Naive B cell (primary cell): Measurements from ENCODE around the gene SAP30L. TPM values are rescaled to one million over a fixed set of nuclear protein-coding genes. Genes with fewer than 3 reads are reported as not detected.

Experiments
- ATAC-seq, 2 donors: fragments of 150-1000 bp; cut with Tn5 transposase; 2 replicates each; pipeline ENCODE4 v1.10.0; 2021; ENCODE audit warnings: low read depth in 2 of 2, mild to moderate bottlenecking in 2 of 2, moderate library complexity in 2 of 2
- DNase-seq: peaks from one replicate; pipeline ENCODE4 v3.0.0; 2022
- H3K27ac Mint-ChIP-seq, 6 donors: one replicate each; pipeline ENCODE4 v1.8.0; 2020 to 2022; ENCODE audit warnings: mild to moderate bottlenecking in 6 of 6, mixed read lengths in 6 of 6, moderate library complexity in 5 of 6, inconsistent platforms in 2 of 6
- H3K27me3 Mint-ChIP-seq, 3 donors: one replicate each; pipeline ENCODE4 v1.8.0; 2021 to 2022; ENCODE audit warnings: mixed read lengths in 3 of 3, mild to moderate bottlenecking in 1 of 3
- H3K36me3 Mint-ChIP-seq, 2 donors: one replicate each; pipeline ENCODE4 v1.8.0; 2020 to 2022; ENCODE audit warnings: mixed read lengths in 2 of 2, inconsistent platforms in 1 of 2, mild to moderate bottlenecking in 1 of 2
- H3K4me1 Mint-ChIP-seq, 3 donors: one replicate each; pipeline ENCODE4 v1.8.0; 2020 to 2022; ENCODE audit warnings: mixed read lengths in 3 of 3, inconsistent platforms in 1 of 3, mild to moderate bottlenecking in 1 of 3, moderate library complexity in 1 of 3
- H3K4me3 Mint-ChIP-seq, 8 donors: one replicate each; pipeline ENCODE4 v1.8.0; 2020 to 2022; ENCODE audit warnings: mild to moderate bottlenecking in 8 of 8, mixed read lengths in 8 of 8, moderate library complexity in 8 of 8, inconsistent platforms in 2 of 8
- H3K9me3 Mint-ChIP-seq, 7 donors: one replicate each; pipeline ENCODE4 v1.8.0; 2020 to 2022; ENCODE audit warnings: mixed read lengths in 7 of 7, mild to moderate bottlenecking in 5 of 7, inconsistent platforms in 2 of 7, moderate library complexity in 1 of 7
- polyA plus RNA-seq, 6 donors: library from polyadenylated mRNA; unstranded; fragments of 300-500 nt; fragmentation: Illumina TruSeq; gene quantifications; one replicate each; pipeline ENCODE4 v1.2.3, GENCODE V29; 2021; ENCODE audit warnings: low read depth in 6 of 6

SAP30L gene, protein sequence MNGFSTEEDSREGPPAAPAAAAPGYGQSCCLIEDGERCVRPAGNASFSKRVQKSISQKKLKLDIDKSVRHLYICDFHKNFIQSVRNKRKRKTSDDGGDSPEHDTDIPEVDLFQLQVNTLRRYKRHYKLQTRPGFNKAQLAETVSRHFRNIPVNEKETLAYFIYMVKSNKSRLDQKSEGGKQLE
- polyA plus RNA-seq, result 10 to 100 TPM; 16.0 to 57.8 (median 32.1) TPM

GRCh38 chr5:154445422-154446194, at the start of gene SAP30L:
TSS of gene SAP30L (plus strand) at chr5:154445997. CDS start at chr5:154446605, 608 bp downstream.
- Mint-ChIP-seq H3K27ac (peak within 1 kb of the TSS; percentile 90 to 98 (median 96)), H3K4me3 (peak within 1 kb of the TSS; percentile 96 to 100 (median 100)), H3K36me3 (peaks cover 14 to 24% of the 10 kb centered on the region in 2 donors), H3K27me3 (no peaks in the 10 kb centered on the region), H3K4me1 (peaks cover 44 to 54% (median 47%) of the 10 kb centered on the region in 3 donors), H3K9me3 (no peaks in the 10 kb centered on the region)
- peak; percentile 97 for DNase-seq
- peak; percentile 94 for ATAC-seq

- Mint-ChIP-seq H3K4me3 (no peak overlapping the region), H3K4me1 (peaks cover 18 to 22% (median 19%) of the 10 kb centered on the region in 3 donors), H3K9me3 (no peaks in the 10 kb centered on the region), H3K27ac (peak overlapping the region in 2 of 6 donors; percentile 54 to 60), H3K36me3 (peaks cover 7 to 16% of the 10 kb centered on the region in 2 donors), H3K27me3 (no peaks in the 10 kb centered on the region)
- DNase-seq (no peak), ATAC-seq (no peak)
Measured at GRCh38 chr5:154396128-154396527, 49.7 kb upstream of the SAP30L start.

DNA sequence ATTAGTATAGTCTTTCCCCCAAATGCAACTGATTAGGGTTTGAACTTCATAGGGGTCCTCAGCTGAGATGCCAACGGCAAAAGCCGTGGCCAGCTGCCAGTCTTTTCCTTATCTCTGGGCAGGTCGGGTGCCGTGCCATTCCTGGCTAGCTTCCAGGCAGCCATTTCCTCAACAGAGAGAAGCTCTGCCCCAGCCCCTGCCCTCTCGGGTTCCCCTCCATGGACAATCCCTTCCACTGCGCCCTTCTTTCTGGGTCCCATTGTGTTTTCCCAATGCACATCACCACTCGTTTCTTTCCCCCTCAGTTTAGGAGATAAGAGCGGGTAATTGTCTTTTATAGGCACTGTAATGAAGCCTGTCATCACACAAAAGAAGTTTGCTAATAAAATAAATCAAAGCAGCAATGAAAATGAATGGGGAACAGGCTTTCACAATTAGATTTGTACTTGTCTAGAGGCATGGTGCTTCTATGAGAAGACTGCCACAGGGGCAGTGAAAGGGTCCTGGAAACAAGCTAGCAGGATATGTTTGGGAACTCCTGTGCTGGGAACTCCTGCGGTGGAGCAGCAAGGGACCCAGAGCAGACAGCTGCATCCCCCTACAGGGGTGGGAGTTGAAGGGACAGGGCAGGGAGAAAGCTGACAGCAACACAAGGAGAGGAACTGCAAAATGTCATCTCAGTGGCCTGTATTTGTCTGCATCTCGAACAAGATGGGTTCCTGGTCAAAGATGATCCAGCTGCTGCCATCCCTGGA, 48.0 kb upstream of the SAP30L start:
- no peaks in the 10 kb centered on the region for H3K9me3 Mint-ChIP-seq
- no peak for DNase-seq
- no peak overlapping the region for H3K4me3 Mint-ChIP-seq
- no peaks in the 10 kb centered on the region for H3K27me3 Mint-ChIP-seq
- no peak for ATAC-seq
- H3K4me1 Mint-ChIP-seq, result peaks cover 14 to 22% (median 20%) of the 10 kb centered on the region in 3 donors
- H3K36me3 Mint-ChIP-seq, result peaks cover 0 to 9% of the 10 kb centered on the region in 2 donors
- peak overlapping the region in 2 of 6 donors; percentile 34 to 60 for H3K27ac Mint-ChIP-seq

DNA sequence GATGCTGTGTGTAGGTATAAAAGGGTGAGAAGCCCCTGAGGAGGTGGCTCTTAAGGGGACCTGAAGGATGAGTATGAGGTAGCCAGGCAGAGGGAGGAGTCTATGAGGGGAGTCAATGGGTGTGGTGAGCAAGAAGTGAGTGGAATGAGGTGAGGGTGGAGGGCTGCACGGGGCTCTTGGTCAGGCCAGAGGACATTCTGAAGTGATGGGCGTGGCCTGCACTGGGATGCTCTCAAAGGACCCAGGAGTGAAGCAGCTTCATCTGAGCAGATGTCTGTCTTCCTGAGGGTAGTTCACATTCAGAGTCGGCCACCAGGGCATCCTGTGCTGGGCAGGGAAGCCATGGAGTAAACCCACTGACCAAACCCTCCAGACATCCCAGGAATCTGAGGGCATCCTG, 45.1 kb upstream of the SAP30L start:
- peaks cover 13 to 22% (median 22%) of the 10 kb centered on the region in 3 donors for H3K4me1 Mint-ChIP-seq
- no peaks in the 10 kb centered on the region for H3K36me3 Mint-ChIP-seq
- DNase-seq, result no peak
- ATAC-seq, result no peak
- peak overlapping the region in 3 of 6 donors; percentile 22 to 57 (median 53) for H3K27ac Mint-ChIP-seq
- H3K9me3 Mint-ChIP-seq, result no peaks in the 10 kb centered on the region
- H3K4me3 Mint-ChIP-seq, result no peak overlapping the region
- no peaks in the 10 kb centered on the region for H3K27me3 Mint-ChIP-seq

- DNase-seq (no peak), ATAC-seq (no peak)
- Mint-ChIP-seq H3K27ac (no peak overlapping the region), H3K9me3 (no peaks in the 10 kb centered on the region), H3K4me1 (peaks cover 10 to 16% (median 16%) of the 10 kb centered on the region in 3 donors), H3K4me3 (no peak overlapping the region), H3K36me3 (no peaks in the 10 kb centered on the region), H3K27me3 (no peaks in the 10 kb centered on the region)
Measured at GRCh38 chr5:154401355-154401754, 44.4 kb upstream of the SAP30L start.

GRCh38 chr5:154401931-154402330, 43.9 kb upstream of the SAP30L start:
- H3K9me3 Mint-ChIP-seq, result no peaks in the 10 kb centered on the region
- H3K27ac Mint-ChIP-seq, result peak overlapping the region in 2 of 6 donors; percentile 27 to 79
- DNase-seq, result no peak
- no peak for ATAC-seq
- peaks cover 10 to 16% (median 16%) of the 10 kb centered on the region in 3 donors for H3K4me1 Mint-ChIP-seq
- H3K36me3 Mint-ChIP-seq, result peaks cover 0 to 3% of the 10 kb centered on the region in 2 donors
- no peak overlapping the region for H3K4me3 Mint-ChIP-seq
- no peaks in the 10 kb centered on the region for H3K27me3 Mint-ChIP-seq

DNA sequence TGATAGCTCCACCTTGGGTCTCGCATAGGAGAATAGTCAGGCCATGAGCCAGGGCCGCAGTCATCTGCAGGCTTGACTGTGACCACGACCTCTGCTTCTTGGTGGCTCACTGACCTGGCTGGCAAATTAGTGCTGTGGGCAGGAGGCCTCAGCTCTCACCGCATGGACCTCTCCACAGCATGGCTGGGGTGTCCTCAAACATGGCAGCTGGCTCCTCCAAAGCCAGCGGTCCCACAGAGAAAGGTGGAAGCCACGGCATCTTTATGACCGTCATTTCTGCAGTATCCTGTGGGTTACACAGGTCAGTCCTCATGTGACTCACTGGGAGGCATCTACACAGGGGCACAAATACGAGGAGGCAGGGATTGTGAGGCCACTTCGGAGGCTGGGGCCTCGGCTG, 43.2 kb upstream of the SAP30L start:
- ATAC-seq, result no peak

DNA sequence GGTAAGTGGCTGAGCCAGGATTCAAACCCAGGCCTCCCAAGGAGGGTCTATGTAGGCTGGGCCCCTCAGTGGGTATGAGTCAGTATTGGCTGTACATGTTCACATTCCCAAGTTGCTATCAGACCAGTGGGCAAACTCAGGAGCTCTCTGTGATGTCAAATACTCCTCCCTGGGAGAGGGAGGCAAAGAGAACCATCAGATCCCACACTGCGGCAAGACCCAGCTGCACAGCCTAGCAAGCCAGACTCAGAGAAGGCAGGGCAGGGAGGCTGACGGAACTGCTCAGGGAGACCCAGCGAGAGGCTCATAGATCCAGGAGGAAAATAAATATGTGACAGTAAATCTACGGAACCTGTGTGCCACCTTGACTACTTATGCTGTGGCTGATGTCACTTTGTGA, 42.6 kb upstream of the SAP30L start:
- Mint-ChIP-seq H3K4me3 (no peak overlapping the region), H3K27ac (peak overlapping the region in 2 of 6 donors; percentile 33 to 76), H3K9me3 (no peaks in the 10 kb centered on the region), H3K4me1 (peaks cover 10 to 16% (median 16%) of the 10 kb centered on the region in 3 donors), H3K27me3 (no peaks in the 10 kb centered on the region), H3K36me3 (peaks cover 0 to 6% of the 10 kb centered on the region in 2 donors)
- DNase-seq (no peak), ATAC-seq (no peak)

More for the DNA sequence above, 43.2 kb upstream of the SAP30L start:
- H3K27ac Mint-ChIP-seq, result peak overlapping the region in 5 of 6 donors; percentile 19 to 79 (median 55)
- peaks cover 10 to 16% (median 16%) of the 10 kb centered on the region in 3 donors for H3K4me1 Mint-ChIP-seq
- H3K9me3 Mint-ChIP-seq, result no peaks in the 10 kb centered on the region
- H3K4me3 Mint-ChIP-seq, result peak overlapping the region in 1 of 8 donors; percentile 59
- H3K27me3 Mint-ChIP-seq, result no peaks in the 10 kb centered on the region
- no peak for DNase-seq
- H3K36me3 Mint-ChIP-seq, result peaks cover 0 to 6% of the 10 kb centered on the region in 2 donors

DNA sequence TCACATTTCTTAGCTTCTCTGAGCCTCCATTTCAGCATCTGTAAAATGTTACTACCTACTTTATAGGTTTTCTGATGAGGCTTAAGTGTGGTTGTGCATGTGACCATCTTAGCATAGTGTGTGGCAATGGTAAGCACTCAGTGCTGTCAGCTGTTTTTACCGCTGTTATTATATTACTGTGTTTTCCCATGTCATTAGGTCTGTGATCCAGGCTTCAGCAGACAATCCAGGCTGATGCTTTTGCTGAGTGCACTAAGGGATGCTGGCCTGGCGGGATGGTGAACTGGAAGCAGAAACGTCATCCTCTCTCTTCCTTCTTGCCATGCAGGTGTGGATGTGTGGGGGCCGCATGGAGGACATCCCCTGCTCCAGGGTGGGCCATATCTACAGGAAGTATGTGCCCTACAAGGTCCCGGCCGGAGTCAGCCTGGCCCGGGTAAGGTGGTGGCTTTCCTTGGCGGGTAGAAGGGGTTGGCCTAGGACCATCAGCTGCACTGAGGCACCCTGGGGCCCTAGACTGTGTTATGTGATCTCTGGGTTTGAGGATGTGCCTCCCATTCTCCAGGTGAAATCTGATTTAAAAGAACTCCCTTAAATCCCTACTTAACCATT, 41.9 kb upstream of the SAP30L start:
- peak overlapping the region in 4 of 8 donors; percentile 14 to 85 (median 62) for H3K4me3 Mint-ChIP-seq

DNA sequence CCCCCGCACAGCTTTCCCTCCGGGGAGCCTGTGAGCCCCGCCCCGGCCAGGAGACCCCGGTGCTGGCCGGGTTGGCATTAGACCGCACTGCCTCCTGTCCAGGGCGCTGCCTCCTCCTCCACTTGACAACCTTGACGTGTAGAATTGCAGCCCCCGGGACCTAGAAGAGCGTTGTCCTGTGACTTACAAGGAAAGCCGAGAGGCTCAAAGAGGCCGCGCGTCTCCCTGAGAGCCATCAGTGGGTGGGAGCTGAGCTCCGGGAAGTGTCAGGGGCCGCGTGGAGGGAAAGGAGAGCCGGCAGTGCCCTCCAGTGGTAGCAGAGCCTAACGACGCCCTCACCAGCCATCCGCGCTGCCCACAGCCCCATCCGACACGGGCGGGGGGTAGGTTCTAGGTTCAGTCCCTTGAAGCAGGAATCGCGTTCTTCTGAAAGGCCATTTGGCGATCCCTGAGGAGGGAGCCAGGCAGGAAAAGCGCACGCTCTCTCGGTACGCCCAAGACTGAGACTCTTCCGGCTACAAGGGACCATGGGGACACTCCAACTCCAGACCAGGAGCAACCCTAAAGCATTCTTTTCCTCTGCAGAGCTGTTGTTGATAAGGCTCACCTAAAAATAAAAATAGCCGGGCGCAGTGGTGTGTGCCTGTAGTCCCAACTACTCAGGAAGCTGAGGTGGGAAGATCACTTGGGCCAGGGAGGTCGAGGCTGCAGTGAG, 40.6 kb upstream of the SAP30L start:
- no peaks in the 10 kb centered on the region for H3K27me3 Mint-ChIP-seq
- H3K9me3 Mint-ChIP-seq, result no peaks in the 10 kb centered on the region
- ATAC-seq (peak; percentile 95 to 96), DNase-seq (peak; percentile 66)
- peak overlapping the region in 3 of 6 donors; percentile 22 to 70 (median 44) for H3K27ac Mint-ChIP-seq
- H3K4me1 Mint-ChIP-seq, result peaks cover 9 to 16% (median 16%) of the 10 kb centered on the region in 3 donors
- peaks cover 0 to 6% of the 10 kb centered on the region in 2 donors for H3K36me3 Mint-ChIP-seq
- peak overlapping the region in 7 of 8 donors; percentile 64 to 87 (median 79) for H3K4me3 Mint-ChIP-seq

More for the DNA sequence above, 41.9 kb upstream of the SAP30L start:
- ATAC-seq (no peak), DNase-seq (no peak)
- Mint-ChIP-seq H3K27me3 (no peaks in the 10 kb centered on the region), H3K4me1 (peaks cover 10 to 16% (median 16%) of the 10 kb centered on the region in 3 donors), H3K27ac (peak overlapping the region in 2 of 6 donors; percentile 16 to 61), H3K9me3 (no peaks in the 10 kb centered on the region), H3K36me3 (peaks cover 0 to 6% of the 10 kb centered on the region in 2 donors)

DNA sequence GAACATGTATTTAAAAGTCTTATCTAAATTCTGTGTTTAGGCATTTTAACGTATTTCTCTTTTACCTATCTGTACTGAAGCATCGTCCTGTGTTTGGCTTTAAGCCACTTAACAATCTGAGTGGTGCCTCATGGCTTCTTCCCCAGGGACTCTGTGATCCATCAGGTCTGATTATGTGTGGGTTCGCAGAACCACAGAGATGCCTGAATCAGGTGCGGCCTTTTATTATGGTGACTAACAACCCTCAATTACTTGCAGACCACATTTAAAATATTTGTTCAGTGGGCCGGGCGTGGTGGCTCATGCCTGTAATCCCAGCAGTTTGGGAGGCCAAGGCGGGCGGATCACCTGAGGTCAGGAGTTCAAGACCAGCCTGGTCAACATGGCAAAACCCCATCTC, 39.6 kb upstream of the SAP30L start:
- no peak for DNase-seq
- Mint-ChIP-seq H3K36me3 (peaks cover under 1 to 9% of the 10 kb centered on the region in 2 donors), H3K27ac (peak overlapping the region in 2 of 6 donors; percentile 11 to 47), H3K9me3 (no peaks in the 10 kb centered on the region), H3K4me1 (peaks cover 6 to 16% (median 16%) of the 10 kb centered on the region in 3 donors), H3K4me3 (no peak overlapping the region), H3K27me3 (no peaks in the 10 kb centered on the region)
- no peak for ATAC-seq

DNA sequence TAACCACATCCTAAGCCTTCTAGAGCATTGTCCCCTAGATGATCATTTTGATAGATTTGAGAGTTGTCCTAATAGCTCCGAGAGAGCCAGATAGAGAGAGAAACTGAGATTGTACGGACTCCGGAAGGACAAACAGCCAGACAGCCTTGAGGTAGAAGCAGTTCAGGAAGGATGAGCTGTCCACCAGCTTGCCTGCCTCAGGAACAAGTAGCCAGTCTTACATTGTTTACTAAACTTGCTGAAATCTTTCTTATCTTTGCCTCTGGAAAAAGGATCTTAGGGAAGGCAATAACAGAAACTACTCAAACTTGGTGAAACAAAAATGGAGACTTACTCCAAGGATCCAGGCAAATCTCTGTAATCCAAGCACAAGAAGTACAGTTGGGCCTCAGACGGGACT, 39.0 kb upstream of the SAP30L start:
- no peaks in the 10 kb centered on the region for H3K27me3 Mint-ChIP-seq
- no peak overlapping the region for H3K4me3 Mint-ChIP-seq
- no peak for DNase-seq
- H3K36me3 Mint-ChIP-seq, result peaks cover 6 to 15% of the 10 kb centered on the region in 2 donors
- peaks cover 6 to 16% (median 15%) of the 10 kb centered on the region in 3 donors for H3K4me1 Mint-ChIP-seq
- peak overlapping the region in 3 of 6 donors; percentile 31 to 88 (median 54) for H3K27ac Mint-ChIP-seq
- ATAC-seq, result no peak
- no peaks in the 10 kb centered on the region for H3K9me3 Mint-ChIP-seq
